Loucy (cell line): ENCODE measurements around the gene LSP1.
A peak's percentile ranks its signal among the peaks of the same experiment; 100 is the strongest.

ENCODE experiments used
- CTCF ChIP-seq: fragments of 200-600 bp; sonication (generic); conservative IDR thresholded peaks from 2 replicates; pipeline ENCODE4 v1.5.1; 2014; ENCODE audit warnings: mild to moderate bottlenecking, antibody characterized with exemption, low read length
- EZH2phosphoT487 ChIP-seq: fragments of 200-600 bp; IDR thresholded peaks from 2 replicates; pipeline ENCODE4 v1.6.1; 2018; ENCODE audit warnings: antibody characterized with exemption, mild to moderate bottlenecking, moderate library complexity, borderline replicate concordance

GRCh38 chr11:1837171-1838076 is 15.5 kb upstream of the LSP1 start:
- TF ChIP-seq CTCF = peak; percentile 76
- TF ChIP-seq EZH2phosphoT487 = no peak
